Measurements from ENCODE around the gene TLL2. TPM values are rescaled to one million over a fixed set of nuclear protein-coding genes. Genes with fewer than 3 reads are reported as not detected.
A peak's percentile ranks its signal among the peaks of the same experiment; 100 is the strongest.

Gene TLL2
- polyA plus RNA-seq, 3 donors, result not detected

DNA sequence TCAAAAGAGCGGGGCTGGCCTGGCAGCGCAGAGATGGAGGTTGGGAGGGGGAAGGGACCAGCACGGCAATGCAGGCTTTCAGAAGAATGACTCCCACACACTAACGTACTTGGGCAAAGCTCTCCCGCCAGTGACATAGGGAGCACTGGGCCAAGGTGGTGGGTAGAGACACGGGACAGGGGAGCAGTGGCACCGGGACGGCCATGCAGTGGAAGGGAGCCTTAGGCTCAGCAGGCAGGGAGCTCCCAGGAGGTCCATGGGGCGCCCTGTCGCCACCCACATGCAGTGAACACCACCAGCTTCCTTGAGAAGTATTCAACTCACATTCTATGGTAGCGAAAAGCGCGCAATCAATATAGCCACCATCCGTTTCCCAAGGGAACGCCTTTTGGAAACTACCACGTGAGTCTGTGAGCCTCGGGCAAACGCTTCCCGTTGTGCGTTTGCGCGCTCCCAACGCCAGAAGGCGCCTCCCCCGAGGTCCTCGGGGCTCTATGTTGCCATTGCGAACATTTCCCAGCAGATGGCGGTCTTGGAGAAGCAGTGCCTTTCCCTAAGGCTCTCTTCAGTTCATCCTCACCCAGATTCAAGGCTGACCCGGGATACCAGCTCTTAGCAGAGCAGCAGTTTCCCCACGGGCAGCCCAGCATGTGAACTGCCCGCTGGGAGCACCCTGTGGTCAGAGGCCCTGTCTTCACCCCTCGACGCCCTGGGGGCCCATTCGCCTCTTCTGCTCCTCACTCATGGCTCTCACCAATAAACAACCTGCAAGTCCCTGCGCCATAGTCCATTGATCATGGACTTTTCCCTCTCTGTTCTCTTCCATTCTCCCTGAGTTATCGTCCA, 138.5 kb downstream of the TLL2 start:
- DNase-seq, result peak; percentile 74 to 86 (median 82)
- Mint-ChIP-seq H3K9me3 (peaks cover 0 to 4% (median 0%) of the 10 kb centered on the region in 7 donors), H3K27ac (peak overlapping the region in 1 of 7 donors; percentile 58), H3K4me1 (peaks cover 25% of the 10 kb centered on the region), H3K36me3 (no peaks in the 10 kb centered on the region), H3K4me3 (peak overlapping the region; percentile 62 to 89), H3K27me3 (ENCODE audit: low read depth in 3 of 3) (peaks cover 16 to 22% (median 19%) of the 10 kb centered on the region in 3 donors)
- Histone ChIP-seq H3K4me1 (ENCODE audit: control insufficient read depth in 1 of 2, insufficient read depth in 2 of 2, low read length in 2 of 2) (peaks cover 14 to 19% of the 10 kb centered on the region in 2 donors), H4K20me1 (ENCODE audit: insufficient read depth, low read length) (no peaks in the 10 kb centered on the region), H3K4me3 (replicated peaks in 1 of 3; ENCODE audit: low read depth in 2 of 3, low read length in 3 of 3) (peak overlapping the region; percentile 21 to 73 (median 23)), H3K27ac (ENCODE audit: low read depth in 1 of 2, low read length in 2 of 2) (no peak overlapping the region), H3K9me3 (replicated peaks in 1 of 2; ENCODE audit: control insufficient read depth in 1 of 2, insufficient read depth in 1 of 2, low read length in 2 of 2) (no peaks in the 10 kb centered on the region), H3K36me3 (replicated peaks in 1 of 2; ENCODE audit: control insufficient read depth in 1 of 2, insufficient read depth in 2 of 2, low read length in 2 of 2) (no peaks in the 10 kb centered on the region), H3K4me2 (replicated peaks; ENCODE audit: extremely low read depth, low read length, poor library complexity, severe bottlenecking) (peak overlapping the region; percentile 77), H3K27me3 (ENCODE audit: control insufficient read depth in 2 of 2, insufficient read depth in 2 of 2, low read length in 2 of 2) (peaks cover 0 to 5% of the 10 kb centered on the region in 2 donors), H3K9ac (ENCODE audit: insufficient read depth, low read length, poor library complexity, severe bottlenecking) (no peak overlapping the region), H3K79me2 (ENCODE audit: insufficient read depth, low read length) (no peaks in the 10 kb centered on the region), H2AFZ (ENCODE audit: insufficient read depth, low read depth, low read length, poor library complexity, severe bottlenecking) (peak overlapping the region; percentile 85)
- intact Hi-C loops (cut with micrococcal nuclease), result loop anchor here (2.0 to 10.0 kb wide), 3 partner anchors 137 to 210 kb away; partner anchors contain the start of genes TLL2 (in 2 of the 2) and TM9SF3 (in 1 of the 2)
- TF ChIP-seq, protein P1, sequence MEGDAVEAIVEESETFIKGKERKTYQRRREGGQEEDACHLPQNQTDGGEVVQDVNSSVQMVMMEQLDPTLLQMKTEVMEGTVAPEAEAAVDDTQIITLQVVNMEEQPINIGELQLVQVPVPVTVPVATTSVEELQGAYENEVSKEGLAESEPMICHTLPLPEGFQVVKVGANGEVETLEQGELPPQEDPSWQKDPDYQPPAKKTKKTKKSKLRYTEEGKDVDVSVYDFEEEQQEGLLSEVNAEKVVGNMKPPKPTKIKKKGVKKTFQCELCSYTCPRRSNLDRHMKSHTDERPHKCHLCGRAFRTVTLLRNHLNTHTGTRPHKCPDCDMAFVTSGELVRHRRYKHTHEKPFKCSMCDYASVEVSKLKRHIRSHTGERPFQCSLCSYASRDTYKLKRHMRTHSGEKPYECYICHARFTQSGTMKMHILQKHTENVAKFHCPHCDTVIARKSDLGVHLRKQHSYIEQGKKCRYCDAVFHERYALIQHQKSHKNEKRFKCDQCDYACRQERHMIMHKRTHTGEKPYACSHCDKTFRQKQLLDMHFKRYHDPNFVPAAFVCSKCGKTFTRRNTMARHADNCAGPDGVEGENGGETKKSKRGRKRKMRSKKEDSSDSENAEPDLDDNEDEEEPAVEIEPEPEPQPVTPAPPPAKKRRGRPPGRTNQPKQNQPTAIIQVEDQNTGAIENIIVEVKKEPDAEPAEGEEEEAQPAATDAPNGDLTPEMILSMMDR (IDR thresholded peaks at IDR 0.05), result peak; percentile 99
- WGBS (ENCODE audit: insufficient coverage), result 9% methylated on average over 32 of the region's 36 CpGs

GRCh38 chr10:96374639-96374984, 139.1 kb downstream of the TLL2 start:
- H3K4me2 ChIP-seq (replicated peaks; ENCODE audit: extremely low read depth, low read length, poor library complexity, severe bottlenecking), result peak overlapping the region; percentile 77
- H3K9ac ChIP-seq (ENCODE audit: insufficient read depth, low read length, poor library complexity, severe bottlenecking), result no peak overlapping the region
- peaks cover 0 to 5% of the 10 kb centered on the region in 2 donors for H3K27me3 ChIP-seq (ENCODE audit: control insufficient read depth in 2 of 2, insufficient read depth in 2 of 2, low read length in 2 of 2)
- intact Hi-C loops (cut with micrococcal nuclease), result loop anchor here (2.0 to 10.0 kb wide), 2 partner anchors 138 to 210 kb away; partner anchors contain the start of genes TLL2 (in 1 of the 2) and TM9SF3 (in 1 of the 2)
- DNase-seq, result no peak
- WGBS (ENCODE audit: insufficient coverage), result 19% methylated on average over 4 of the region's 9 CpGs
- H3K4me3 ChIP-seq (replicated peaks in 1 of 3; ENCODE audit: low read depth in 2 of 3, low read length in 3 of 3), result peak overlapping the region in 2 of 3 experiments; percentile 23 to 73
- Mint-ChIP-seq H3K27me3 (ENCODE audit: low read depth in 3 of 3) (peaks cover 16 to 22% (median 19%) of the 10 kb centered on the region in 3 donors), H3K9me3 (peaks cover 0 to 2% (median 0%) of the 10 kb centered on the region in 7 donors), H3K4me1 (peaks cover 19% of the 10 kb centered on the region), H3K4me3 (peak overlapping the region in 1 of 2 donors; percentile 89), H3K27ac (no peak overlapping the region), H3K36me3 (no peaks in the 10 kb centered on the region)
- H3K79me2 ChIP-seq (ENCODE audit: insufficient read depth, low read length), result no peaks in the 10 kb centered on the region
- H4K20me1 ChIP-seq (ENCODE audit: insufficient read depth, low read length), result no peaks in the 10 kb centered on the region
- H3K9me3 ChIP-seq (replicated peaks in 1 of 2; ENCODE audit: control insufficient read depth in 1 of 2, insufficient read depth in 1 of 2, low read length in 2 of 2), result no peaks in the 10 kb centered on the region
- TF ChIP-seq, protein P1 (IDR thresholded peaks at IDR 0.05), result no peak
- peaks cover 8 to 13% of the 10 kb centered on the region in 2 donors for H3K4me1 ChIP-seq (ENCODE audit: control insufficient read depth in 1 of 2, insufficient read depth in 2 of 2, low read length in 2 of 2)
- no peaks in the 10 kb centered on the region for H3K36me3 ChIP-seq (replicated peaks in 1 of 2; ENCODE audit: control insufficient read depth in 1 of 2, insufficient read depth in 2 of 2, low read length in 2 of 2)
- H3K27ac ChIP-seq (ENCODE audit: low read depth in 1 of 2, low read length in 2 of 2), result no peak overlapping the region
- H2AFZ ChIP-seq (ENCODE audit: insufficient read depth, low read depth, low read length, poor library complexity, severe bottlenecking), result peak overlapping the region; percentile 85
